Cardiac fibroblast (primary cell): ENCODE results near the gene ZDHHC13.
"Not testable (repeated sequence)": the region's sequence is repeated elsewhere in the genome, so short reads cannot be mapped to it uniquely, and the experiment has no call there.

Experiments
- DNase-seq, 2 donors: peaks; one replicate each; pipeline versions ENCODE4 v3.0.0 to v3.0.0-alpha.2; 2010; ENCODE audit warnings: low read depth in 2 of 2
- H3K4me3 ChIP-seq, 2 donors: replicated peaks in 1 of 2; 1 replicate in 1 of 2; 2 replicates in 1 of 2; pipeline ENCODE4 v1.5.1; 2011; ENCODE audit warnings: low read depth in 2 of 2, low read length in 2 of 2, mild to moderate bottlenecking in 2 of 2, moderate library complexity in 1 of 2
- TF ChIP-seq, protein P1 (sequence below): IDR thresholded peaks from one replicate; pipeline ENCODE4 v1.5.1; 2011; ENCODE audit warnings: low read depth, mild to moderate bottlenecking, low read length, inconsistent platforms

ZDHHC13 gene

DNA sequence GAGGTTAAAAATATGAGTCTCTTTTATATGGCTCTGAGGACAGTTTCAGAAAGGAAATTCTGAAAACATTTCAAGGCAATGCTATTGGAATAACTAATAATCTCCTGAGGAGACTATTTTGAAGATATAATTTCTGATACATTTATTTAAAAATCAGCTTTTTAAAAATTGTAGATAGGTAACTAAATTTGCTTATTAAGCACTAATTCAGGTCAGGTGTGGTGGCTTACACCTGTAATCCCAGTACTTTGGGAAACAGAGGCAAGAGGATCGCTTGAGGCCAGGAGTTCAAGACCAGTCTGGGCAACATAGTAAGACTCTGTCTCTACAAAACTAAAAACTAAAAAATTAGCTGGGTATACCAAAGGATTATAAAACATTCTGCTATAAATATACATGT is 17.0 kb downstream of the ZDHHC13 start:
- no peak for DNase-seq
- TF ChIP-seq, protein P1, sequence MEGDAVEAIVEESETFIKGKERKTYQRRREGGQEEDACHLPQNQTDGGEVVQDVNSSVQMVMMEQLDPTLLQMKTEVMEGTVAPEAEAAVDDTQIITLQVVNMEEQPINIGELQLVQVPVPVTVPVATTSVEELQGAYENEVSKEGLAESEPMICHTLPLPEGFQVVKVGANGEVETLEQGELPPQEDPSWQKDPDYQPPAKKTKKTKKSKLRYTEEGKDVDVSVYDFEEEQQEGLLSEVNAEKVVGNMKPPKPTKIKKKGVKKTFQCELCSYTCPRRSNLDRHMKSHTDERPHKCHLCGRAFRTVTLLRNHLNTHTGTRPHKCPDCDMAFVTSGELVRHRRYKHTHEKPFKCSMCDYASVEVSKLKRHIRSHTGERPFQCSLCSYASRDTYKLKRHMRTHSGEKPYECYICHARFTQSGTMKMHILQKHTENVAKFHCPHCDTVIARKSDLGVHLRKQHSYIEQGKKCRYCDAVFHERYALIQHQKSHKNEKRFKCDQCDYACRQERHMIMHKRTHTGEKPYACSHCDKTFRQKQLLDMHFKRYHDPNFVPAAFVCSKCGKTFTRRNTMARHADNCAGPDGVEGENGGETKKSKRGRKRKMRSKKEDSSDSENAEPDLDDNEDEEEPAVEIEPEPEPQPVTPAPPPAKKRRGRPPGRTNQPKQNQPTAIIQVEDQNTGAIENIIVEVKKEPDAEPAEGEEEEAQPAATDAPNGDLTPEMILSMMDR = no peak
- H3K4me3 ChIP-seq = no peak overlapping the region

DNA sequence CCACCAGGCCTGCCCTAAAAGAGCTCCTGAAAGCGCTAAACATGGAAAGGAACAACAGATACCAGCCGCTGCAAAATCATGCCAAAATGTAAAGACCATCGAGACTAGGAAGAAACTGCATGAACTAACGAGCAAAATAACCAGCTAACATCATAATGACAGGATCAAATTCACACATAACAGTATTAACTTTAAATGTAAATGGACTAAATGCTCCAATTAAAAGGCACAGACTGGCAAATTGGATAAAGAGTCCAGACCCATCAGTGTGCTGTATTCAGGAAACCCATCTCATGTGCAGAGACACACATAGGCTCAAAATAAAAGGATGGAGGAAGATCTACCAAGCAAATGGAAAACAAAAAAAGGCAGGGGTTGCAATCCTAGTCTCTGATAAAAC is 19.9 kb downstream of the ZDHHC13 start:
- H3K4me3 ChIP-seq, DNase-seq: not testable (repeated sequence)

DNA sequence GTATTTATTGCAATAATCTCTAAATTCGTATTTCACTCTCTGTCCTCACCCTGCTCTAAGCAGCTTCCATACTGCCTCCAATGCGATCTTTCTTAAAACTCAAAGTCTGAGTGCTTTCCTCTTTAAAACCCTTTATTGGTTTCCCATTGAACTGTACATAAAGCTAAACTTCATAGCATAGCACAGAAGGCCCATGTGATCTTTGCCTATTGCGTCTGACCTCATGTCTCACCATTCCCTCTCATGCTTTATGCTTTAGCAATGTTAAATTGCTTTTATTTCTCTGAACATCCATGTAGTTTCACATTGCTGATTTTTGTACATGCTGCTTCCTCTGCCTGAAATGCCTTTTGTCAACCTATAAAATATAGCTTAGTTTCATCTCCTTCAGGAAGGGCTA is 28.4 kb downstream of the ZDHHC13 start:
- H3K4me3 ChIP-seq = no peak overlapping the region
- TF ChIP-seq, protein P1 = no peak
- no peak for DNase-seq

DNA sequence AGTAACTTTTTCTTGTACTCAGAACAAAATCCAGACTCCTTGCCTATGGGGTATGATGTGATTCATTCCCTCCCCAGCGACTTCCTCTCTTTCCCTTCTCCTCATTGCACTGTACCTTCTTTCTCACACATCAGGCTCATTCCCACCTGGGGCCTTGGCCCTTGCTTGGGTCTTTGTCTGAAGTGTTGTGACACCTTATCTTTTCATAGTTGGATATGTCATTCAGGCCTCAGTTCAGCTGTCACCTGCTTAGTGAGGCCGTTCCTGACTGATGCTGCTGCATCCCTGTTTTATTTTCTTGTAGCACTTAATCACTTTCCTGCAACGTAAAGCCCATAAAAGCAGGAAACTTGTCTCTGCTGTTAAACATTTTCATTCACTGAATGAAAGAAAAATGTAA is 39.9 kb downstream of the ZDHHC13 start:
- H3K4me3 ChIP-seq = no peak overlapping the region
- no peak for DNase-seq
- TF ChIP-seq, protein P1 = no peak

DNA sequence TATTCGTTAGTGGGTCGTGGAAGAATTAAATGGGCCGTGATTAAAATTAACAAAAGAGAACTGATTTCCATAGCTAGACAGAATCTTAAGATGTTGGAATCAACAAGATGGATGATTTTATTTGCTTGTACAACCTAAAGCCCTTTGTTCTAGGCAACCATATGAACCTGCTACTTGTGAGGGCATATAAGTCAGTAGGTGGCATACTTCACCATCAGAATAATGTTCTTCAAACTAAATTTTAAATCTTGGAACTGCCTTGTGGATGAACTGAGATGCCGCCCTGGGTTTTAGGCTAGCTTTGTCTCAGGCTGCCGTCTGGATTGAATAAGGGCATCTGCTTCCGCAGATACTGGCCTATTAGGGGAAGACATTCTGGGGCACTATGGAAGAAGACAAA is 43.9 kb downstream of the ZDHHC13 start:
- H3K4me3 ChIP-seq = no peak overlapping the region
- DNase-seq = peak; percentile 6 to 23
- TF ChIP-seq, protein P1 = no peak

DNA sequence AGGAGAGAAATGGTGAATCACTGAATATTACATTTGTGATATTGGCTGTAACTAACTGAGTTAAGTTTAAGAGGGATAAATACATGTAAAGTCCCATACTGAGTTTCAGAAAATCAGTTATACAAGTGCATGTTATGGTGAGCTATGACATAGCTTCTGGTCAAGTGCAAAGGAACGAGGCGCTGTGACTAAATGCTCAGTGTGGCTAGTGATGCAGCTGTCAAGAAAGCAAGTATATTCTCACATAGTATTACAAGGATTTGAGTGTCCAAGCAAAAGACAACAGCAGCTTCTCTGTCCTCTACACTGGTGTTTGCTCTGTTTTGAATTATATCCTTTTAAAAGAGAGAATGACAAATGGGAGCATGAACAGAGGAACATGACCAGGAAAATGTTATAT is 44.7 kb downstream of the ZDHHC13 start:
- no peak for DNase-seq
- TF ChIP-seq, protein P1 = no peak
- H3K4me3 ChIP-seq = no peak overlapping the region

DNA sequence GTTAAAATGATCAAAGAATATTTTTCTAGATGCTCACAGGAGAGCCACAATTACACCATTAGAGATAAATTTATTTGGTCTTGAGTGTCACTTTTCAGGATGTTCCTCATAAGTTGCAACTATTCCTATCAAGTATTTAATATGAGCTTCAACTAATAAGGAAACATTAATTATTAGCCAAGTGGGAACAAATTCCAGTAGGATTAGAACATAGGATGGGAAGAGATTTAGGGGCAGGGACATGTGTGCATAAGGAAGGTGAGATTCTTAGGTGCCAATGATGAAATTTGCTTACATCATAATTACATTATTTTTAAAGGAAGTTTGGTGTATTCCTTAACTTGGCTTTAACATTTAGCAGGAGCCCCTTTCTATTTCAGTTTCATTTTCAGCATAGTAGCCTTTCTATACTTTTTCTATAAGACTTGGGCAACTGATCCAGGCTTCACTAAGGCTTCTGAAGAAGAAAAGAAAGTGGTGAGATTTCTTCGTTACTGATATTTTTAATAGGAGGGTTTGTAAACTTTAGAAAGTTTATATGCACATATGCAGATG is 46.1 kb downstream of the ZDHHC13 start:
- no peak for DNase-seq
- TF ChIP-seq, protein P1 = no peak
- H3K4me3 ChIP-seq = no peak overlapping the region
